Occipital lobe (tissue), 2 donors: ENCODE measurements around the gene SLC24A4. TPM values are rescaled to one million over a fixed set of nuclear protein-coding genes. Genes with fewer than 3 reads are reported as not detected.

Experiments used
- DNase-seq: peaks from one replicate; lab custom pipeline; 2025; lab: John Stamatoyannopoulos, UW
- total RNA-seq: library from RNA; depleted of rRNA; stranded (reverse); fragments of >200 nt; gene quantifications from one replicate; pipeline ENCODE4 v1.2.3, GENCODE V29; 2014

The SLC24A4 gene
- total RNA-seq, 1 donor from 2014 or later, result 0.31 TPM

GRCh38 chr14:92404018-92404417, 81.1 kb downstream of the SLC24A4 start:
- DNase-seq, result no peak

DNA sequence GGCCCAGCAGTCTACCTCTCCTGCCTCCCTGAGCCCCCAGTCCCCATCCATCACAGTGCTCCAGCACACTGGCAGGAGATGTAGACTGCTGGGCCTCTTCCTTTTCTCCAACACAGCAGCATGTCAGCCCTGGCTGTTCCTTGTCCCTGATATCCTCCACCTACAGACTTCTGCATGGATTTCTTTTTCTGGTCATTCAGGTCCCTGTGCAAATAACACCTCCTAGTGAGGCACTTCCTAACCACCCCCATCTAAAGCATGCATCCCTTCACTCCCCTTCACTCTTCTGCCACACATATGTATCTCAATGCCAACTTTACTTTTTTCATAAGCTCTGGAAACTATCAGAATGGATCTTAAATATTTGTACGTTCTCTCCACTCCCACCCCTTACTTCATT, 81.5 kb downstream of the SLC24A4 start:
- DNase-seq, result no peak

DNA sequence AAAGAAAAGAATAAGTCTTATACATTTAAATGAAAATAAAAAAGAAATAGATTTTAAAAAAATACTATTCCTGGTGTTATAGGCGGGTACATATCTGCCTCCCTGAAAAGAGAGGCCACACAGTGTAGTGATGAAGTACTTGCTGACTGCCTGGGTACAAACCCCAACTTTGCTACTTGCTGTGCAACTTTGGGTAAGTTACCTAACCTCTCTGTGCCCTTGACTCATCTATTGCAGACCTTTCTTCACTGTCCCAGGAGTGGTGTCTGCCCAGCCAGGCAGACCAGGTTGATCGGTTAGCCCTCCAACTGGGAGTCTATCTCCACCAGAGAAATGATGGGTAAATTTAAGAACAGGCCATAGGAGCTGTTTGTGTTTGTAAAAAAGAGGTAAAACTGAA, 82.0 kb downstream of the SLC24A4 start:
- no peak for DNase-seq

- no peak for DNase-seq
Observed at GRCh38 chr14:92407410-92407809, 84.4 kb downstream of the SLC24A4 start.

DNA sequence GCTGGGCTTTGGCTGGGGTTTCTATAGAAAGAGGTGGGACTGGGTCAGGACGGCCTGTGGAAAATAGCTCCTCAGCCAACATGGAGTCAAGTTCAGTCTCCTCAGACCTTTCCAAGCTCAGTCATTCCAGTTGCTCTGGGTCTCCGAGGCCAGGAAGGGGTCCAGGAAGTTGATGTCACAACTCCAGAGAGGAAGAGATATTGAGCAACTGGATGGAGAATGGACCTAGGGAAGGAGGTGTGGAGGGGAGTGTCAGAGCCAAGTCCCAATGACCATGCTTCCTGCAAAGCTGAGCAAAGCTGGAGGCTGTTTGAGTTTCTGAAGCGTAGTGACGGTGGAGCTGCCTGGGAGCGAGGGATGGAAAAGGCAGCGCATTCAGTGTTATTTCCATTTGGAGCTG, 86.1 kb downstream of the SLC24A4 start:
- DNase-seq, result no peak

GRCh38 chr14:92411135-92411534, 88.2 kb downstream of the SLC24A4 start:
- DNase-seq, result no peak

DNA sequence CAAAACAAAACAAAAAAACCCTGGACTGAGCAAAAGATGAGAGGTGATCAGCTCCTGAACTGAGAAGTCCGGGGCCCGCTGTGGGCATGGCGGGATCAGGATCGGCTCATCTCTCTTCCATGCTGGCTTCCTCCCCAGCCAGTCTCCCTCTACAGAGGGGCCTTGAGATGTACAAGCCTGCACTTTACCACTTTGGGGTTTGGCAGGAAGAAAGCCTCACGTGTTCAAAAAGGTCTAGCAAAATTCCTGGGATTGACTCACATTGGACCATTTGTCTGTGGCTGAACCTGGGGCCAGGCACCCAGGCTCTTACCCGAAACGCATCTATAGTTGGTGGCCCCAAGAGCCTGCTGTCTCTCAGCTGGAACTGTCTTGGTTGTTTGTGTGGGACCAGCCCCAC, 89.0 kb downstream of the SLC24A4 start:
- DNase-seq, result no peak

DNA sequence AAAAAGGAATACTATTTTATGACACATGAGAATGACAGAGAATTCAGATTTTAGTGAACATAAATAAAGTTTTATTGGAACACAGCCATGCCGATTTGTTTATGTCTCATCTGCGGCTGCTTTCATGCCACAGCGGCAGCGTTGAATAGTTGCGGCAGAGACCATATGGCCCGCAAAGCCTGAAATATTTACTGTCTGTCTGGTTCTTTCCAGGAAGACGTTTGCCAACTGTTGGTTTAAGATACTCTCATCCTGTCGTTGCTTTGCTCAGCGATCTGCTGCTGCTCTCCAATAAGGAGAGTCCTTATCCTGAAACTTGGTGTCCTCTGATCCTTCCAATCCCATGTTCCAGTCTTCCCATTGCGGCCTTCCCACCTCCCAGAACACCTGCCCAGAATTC, 89.9 kb downstream of the SLC24A4 start:
- no peak for DNase-seq

DNA sequence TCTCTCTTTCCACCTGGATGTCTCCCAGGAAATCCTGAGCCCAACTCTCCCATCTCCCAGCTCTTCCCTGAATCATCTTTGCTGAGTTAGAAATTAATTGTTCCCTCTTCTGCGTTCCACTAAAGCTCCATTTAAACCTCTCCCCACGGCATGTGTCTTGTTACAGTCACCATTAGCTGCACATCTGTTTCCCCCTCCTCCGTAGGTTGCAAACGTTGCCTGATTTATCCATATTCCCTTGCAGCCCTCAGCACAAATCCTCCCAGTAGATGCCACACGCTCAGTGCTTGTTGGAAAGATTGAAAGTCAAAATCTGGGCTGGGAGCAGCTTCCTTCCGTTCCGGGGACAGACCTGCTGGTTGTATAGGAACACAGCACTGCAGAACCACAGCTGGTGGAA, 90.4 kb downstream of the SLC24A4 start:
- peak; percentile 9 for DNase-seq

GRCh38 chr14:92414690-92415445, 91.9 kb downstream of the SLC24A4 start:
- DNase-seq, result no peak

- DNase-seq, result no peak
Observed at GRCh38 chr14:92415969-92416368, 93.0 kb downstream of the SLC24A4 start.

DNA sequence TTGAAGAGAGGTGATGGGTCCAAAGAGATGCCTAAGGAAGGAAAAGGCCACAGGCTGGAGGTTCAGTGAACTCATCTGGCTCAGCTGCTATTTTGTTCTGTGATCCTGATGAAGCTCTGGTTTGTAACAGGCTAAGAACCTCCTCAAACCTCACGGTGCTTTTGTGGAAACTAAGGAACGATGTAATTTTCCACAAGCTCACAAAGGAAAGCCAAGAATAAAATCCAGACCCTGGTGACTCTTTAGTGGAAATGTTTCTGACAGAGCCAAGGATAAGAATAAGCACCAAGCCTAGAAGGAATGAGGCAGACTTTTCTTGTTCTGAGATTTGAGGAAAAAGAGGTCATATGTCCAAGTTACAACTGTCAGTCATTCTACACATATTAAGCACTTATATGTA, 93.6 kb downstream of the SLC24A4 start:
- no peak for DNase-seq

DNA sequence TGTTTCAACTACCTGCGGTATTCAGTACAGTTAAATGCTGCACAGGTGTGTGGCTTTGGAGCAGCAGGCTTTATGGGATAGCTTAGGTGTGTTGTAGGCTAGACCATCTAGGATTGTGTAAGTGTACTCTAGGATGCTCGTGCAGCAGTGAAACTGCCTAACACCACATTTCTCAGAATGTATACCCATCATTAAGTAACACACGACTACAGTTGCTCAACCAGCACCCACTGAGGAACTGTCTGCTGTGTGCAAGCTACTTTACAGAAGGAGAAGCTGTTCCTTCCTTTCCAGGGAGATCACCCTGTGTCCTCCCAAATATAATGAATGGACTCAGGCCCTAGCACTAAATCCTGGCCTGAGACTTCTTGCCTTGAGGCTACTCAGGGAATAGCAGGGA, 94.8 kb downstream of the SLC24A4 start:
- no peak for DNase-seq

DNA sequence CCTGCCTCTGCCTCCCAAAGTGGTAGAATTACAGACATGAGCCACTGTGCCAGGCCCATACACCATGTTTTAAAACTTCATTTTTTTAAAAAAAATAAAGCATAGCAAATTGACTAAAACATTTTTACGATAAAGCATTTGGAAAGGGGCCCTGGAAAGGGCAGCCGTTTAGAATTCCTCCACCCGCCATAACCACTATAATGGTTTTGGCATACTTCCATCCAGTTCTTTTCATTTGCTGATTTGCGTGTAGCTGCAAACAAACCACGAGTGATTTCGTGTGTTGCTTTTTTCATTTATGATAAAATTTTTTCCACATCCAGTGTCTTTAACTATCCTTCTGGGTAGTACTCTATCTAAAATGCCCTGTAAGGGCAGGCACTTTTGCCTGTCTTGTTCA, 98.8 kb downstream of the SLC24A4 start:
- no peak for DNase-seq

DNA sequence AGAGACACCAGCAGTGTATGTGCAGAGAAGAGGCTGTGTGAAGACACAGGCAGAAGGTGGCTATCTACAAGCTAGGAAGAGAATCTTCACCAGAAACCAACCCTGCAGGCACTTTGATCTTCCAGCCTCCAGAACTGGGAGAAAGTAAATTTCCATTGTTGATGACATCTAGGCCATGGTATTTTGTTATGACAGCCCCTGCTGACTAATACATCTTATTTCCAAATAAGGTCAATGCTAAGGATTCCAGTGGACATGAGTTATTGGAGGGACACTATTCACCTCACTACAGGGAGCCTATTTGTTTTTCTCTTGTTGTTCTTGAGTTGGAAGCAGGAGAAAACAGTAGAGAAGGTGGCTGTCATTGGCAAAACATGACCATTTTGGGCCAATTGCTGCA, 102.1 kb downstream of the SLC24A4 start:
- no peak for DNase-seq

DNA sequence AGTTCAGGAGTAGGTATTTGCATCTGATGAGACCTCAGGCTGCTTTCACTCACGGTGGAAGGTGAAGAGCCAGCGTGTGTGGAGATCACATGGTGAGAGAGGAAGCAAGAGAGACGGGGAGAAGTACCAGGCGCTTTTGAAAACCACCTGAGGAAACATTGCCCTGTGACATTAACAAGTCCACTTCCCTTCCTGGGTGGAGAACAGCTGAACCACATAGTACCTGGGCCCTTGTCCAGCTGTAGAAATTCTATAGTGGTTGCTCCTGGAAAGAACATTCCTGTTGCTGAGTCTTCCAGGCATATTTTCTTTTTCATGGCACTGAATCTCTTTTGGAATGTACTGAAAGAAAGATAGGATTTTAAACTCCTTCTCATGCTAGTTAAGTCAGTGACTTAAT, 103.3 kb downstream of the SLC24A4 start:
- no peak for DNase-seq

- DNase-seq, result no peak
Observed at GRCh38 chr14:92427096-92427495, 104.1 kb downstream of the SLC24A4 start.

DNA sequence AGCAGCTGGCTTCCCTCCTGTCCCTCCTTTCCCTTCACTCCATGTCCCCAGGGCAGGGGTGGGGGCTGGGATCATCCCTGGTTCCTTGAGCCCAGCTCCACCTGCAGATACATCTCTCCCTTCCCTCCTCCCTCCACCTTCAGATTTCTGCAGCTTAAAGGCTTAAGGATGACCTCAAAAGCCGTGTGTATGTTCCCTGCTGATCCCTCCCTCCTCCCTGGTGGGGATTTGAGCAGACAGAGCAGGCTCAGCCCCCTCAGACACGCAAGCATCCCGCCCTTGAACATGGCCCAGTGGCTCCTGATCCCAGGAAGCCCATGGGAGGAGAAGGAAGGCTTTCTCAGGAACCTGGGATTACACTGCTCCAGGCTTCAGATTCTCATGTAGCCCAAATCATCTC, 107.7 kb downstream of the SLC24A4 start:
- no peak for DNase-seq

GRCh38 chr14:92431199-92431725, 108.3 kb downstream of the SLC24A4 start:
- no peak for DNase-seq

- no peak for DNase-seq
Observed at GRCh38 chr14:92433407-92433806, 110.4 kb downstream of the SLC24A4 start.

DNA sequence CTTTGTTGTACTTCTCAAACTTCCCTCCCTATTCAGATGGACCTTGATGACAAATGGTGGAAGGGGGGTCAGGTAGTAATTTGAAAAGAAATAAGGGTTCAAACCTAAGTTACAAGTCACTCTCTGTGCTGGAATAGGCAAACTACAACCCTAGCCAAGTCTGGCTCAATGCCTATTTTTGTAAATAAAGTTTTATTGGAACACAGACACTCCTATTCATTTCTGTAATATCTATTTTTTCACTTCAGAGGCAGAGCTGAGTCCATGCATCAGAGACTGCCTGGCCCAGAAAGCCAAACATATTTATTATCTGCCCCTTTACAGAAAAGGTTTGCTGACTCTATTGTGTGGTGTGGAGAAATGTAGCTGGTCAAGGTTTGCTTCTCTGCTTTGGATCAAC, 112.2 kb downstream of the SLC24A4 start:
- no peak for DNase-seq

- DNase-seq, result no peak
Observed at GRCh38 chr14:92436115-92436776, 113.3 kb downstream of the SLC24A4 start.

DNA sequence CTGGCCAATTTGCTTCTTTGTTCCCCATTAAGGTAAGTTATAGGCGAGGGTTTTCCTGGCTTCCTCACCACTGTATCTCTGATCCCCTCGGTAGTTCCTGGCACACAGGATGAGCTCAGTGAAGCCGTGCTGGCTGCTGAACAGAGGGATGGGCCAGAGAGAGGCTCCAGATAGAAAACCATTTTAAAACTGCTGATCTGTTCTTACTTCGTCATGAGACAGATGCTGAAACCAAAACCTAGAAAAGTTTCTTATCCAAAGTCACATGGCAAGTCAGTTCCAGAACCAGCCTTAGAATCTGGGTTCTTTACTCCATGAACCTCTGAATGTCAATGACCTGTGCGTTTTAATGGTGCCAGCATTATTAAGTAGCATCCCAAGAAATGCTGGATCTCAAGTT, 114.3 kb downstream of the SLC24A4 start:
- DNase-seq, result no peak
